GM19438 (cell line): ENCODE data around the gene PER1.

Experiments used
- ATAC-seq: cut with Tn5 transposase; IDR thresholded peaks from one replicate; pipeline ENCODE4 v1.9.1; 2021; ENCODE audit warnings: low read depth; ENCODE audit not compliant: unreplicated experiment

PER1 gene

GRCh38 chr17:8155231-8155995, 3.2 kb upstream of the PER1 start:
- no peak for ATAC-seq

- ATAC-seq: no peak
These were observed 2.5 kb upstream of the PER1 start for GRCh38 chr17:8154608-8155155.

DNA sequence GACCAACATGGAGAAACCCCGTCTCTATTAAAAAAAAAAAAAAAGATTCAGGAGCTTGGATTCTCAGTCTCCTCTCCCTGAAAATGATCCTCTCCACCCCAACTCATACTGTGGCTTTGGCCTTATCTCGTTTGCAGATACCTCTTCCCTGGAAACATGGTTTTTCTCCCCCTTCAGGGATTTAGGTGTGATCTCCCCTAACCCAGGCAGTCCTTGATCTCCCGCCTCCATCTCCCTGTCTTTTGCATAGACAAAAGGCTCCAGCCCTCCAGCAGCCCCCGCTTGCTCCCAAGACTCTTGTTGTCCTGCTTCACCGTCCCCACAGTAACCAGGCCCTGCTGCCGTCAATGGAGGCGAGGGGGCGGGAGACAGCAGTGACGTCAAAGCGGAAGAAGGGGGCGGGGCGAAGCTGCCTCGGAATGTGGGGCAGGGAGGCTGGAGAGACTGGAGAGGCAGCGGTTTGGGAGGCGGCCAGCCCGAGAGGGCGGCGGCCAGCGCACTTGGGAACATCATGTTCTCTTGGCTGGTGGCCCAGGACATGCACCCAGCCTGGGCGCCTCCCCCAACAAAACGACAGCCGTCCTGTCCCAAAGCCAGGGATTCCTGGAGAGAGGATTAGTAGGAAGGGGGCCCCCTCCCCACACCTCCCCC, 1.9 kb upstream of the PER1 start:
- ATAC-seq: no peak

DNA sequence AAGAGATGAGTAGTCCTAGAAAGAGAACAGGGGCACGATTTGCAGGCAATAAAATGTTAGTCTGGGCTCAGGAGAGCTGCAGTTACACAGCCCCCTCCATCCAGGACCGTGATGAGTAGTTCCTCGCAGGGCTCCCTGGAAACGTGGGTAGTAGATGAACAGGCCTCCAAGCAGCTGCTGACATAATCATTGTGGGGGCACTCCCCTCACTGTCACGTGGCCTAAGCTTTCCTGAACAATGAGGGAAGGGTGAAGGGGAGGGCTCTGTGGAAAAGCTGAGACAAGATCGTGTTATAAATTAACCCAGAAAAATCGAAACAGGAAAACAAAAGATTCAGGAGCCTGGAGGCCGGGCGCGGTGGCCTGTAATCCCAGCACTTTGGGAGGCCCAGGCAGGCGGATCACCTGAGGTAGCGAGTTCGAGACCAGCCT, 1.3 kb upstream of the PER1 start:
- no peak for ATAC-seq

DNA sequence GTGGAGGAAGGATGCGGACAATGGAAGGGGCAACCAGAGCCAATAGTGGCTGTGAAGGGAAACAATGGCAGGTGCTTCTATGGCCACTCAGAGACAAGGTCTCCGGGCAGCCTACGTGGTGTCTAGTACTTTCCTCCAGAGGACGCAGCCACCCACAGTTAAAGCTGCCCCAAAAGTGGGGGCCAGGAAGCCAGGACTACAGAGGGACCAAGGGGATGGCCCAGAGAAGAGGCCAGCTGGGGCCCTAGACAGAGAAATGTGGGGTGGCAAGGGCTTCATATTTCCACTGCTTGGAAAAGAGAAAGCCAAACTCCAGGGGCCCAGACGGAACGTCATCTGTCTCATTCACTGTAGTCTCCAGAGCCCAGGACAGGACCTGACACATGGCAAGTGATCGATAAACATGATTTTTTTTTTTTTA, 837 bp upstream of the PER1 start:
- ATAC-seq: no peak

DNA sequence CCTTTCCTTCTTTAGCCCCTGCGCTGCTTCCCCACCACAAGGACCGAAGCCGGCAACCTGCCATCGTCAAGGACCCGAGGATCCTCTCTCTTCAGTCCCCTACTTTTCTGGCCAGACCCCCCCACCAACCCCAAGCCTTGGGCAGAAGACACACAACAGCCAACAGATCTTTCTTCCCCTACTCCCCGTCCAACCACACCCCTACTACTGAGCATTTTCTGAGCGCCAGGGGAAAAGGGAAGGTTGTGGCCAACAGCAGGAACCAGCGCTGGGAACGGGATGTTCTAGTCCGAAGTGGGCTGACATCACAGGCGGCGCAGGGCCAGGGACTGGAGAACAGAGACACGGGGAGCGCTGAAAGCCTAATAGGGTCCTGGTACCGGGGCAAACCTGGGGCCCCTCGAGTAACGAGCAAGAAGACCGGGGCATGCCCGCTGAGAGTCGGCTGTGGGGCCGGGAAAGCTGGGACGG, 528 bp downstream of the PER1 start:
- no peak for ATAC-seq

DNA sequence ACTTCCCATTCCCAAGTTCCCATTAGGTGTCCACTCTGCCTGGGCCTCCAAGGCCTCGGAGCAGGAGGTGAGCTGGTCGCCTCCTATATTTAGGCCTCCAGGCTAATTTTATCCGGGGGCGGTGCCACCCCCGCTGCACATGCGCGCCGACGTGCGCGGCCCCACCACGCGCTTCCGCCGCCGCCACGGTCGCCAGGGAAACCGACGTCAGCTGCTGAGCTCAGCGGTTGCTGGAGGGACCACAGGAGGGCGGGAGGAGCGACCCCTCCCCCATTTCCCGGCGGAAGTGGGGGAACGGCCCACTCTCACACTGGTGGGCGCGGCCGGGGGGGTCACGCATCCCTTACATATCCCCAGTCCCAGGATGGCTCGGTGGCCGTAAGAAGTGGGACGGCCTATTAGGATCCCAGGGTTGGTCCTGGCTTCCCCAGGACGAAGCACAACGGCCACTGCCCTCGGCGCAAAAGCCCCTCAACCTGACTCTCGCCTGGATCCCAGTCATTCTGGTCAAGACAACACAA, 1.0 kb downstream of the PER1 start:
- peak; percentile 44 for ATAC-seq

DNA sequence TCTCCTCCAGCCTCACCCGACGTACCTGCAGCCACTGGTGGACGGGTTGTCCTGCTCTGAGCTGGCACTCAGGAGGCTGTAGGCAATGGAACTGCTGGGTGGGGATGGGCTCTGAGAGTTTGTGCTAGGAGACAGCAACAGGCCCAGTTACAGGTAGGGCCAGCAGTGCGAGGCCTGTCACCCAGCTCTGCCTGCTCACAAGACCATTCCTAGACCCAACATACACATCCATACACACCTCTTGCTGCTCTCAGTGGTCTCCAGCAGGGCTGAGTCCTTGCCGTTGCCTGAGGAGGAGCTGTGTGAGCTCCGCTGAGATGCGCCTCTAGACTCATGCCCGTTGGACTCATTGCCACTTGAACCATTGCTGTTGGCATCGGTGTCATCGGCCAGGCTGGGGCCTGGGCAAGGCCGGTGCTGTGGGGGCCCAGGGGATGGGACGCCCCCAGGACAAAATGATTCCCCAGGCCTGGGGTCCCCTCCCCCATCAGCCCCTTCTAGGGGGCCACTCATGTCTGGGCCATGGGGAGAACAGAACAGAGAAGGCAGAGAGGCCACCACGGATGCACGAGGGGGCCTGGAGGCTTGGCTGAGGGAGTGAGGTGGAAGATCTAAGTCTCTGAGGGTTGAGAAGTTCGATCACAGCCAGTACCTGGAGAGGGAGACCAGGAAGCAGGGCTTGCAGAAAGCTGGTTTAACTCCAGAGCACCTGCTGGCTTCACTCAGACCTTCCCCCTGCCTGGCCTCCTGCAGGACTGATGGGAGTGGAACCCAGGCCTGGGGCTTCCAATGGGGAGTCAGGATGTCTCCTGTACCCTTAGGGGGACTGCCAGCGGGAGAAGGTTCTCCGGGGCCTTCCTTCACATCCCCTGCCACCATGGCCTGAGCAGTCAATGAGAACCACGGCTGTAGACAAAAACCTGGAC, 1.7 kb downstream of the PER1 start:
- ATAC-seq: peak; percentile 5

GRCh38 chr17:8149419-8150193, 2.6 kb downstream of the PER1 start:
- no peak for ATAC-seq

GRCh38 chr17:8148560-8148959, 3.6 kb downstream of the PER1 start:
- ATAC-seq: no peak

DNA sequence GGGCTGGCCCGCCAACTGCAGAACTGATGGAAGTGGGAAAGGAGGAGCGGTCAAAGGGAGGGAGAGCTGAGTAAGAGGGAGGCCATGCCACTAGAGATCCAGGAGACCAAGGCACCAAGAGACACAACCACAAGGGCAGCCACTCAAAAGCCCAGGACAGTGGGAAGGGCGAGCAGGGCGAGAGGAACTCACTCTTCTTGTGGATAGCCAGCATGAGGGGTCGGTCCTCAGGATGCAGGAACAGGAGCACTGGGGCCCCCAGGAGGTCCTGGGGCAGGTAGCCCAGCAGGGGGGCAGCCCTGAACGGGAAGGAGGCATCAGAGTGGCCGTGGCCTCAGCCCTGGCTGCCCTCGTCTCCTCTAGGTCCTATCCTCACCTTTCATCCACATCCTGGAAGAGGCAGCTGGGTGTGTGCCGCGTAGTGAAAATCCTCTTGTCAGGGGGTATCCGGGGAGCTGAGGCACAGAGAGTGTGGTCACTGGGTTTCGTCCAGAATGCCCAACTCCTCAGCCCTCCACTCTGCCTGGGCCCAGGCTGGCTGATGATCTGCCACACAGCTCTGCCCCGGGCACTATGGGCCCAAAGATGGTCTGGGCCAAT, 4.3 kb downstream of the PER1 start:
- ATAC-seq: no peak

DNA sequence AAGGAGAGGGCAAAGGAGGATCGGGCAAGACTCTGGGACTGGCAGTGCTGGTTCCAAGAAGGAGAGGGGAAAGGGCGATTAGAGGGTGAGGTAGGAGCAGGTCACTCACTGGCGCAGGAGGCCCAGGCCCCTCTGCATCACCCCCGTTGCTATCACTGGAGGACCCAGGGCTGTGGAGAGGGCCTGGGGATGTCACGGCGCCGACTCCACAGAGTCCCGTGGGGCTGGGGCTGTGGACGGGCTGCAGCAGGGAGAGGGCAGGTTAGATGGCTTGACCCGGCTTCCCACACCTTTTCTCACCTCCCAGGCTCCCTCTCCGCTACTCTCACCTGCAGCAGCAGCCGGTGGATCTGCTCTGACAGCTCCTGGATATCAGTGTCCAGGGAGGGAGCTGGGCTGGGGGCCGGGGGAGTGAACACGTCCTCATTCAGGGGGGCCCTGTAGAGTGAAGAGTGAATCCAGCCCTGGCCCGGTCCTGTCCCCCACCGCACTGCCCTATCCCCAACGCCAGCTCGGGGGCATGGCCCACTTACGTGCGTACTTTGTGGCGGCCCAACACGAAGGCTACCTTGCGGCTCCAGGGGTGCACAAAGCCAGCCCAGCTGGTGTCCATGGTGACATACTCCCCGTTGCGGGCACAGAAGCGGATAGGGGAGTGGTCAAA, 4.9 kb downstream of the PER1 start:
- no peak for ATAC-seq

DNA sequence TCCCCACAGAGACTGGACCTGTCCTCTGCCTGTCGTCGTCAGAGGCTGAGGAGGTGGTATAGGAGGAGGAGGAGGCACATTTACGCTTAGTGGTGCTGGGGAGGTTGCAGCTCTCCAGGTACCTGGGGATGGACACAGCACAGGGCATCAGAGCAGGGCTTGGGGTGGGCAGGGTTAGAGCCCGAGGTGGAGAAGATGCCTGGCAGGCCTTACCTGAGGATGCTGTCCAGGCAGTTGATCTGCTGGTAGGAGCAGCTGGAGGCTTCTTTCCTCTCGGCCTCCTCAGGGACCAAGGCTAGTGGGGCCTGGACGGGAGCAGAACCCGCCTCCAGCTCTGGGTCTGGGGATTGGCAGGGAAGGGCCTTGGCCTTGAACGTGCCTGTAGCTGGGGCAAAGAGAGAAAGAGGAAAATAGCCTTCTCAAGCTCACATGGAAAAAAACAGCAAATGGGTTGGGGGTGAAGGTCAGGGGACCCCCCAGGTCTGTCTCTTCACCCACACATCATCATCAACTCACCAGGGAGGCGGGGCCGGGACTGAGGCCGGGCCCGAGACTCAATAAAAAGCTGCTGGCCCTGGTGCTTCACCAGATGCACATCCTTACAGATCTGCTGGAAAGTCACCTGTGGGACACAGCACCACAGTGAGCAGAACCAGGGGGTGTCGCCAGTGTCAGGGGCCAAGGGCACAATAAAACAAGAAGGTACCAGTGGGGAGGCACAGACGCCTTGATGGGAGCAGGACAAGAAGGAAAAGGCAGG, 5.6 kb downstream of the PER1 start:
- ATAC-seq: no peak

DNA sequence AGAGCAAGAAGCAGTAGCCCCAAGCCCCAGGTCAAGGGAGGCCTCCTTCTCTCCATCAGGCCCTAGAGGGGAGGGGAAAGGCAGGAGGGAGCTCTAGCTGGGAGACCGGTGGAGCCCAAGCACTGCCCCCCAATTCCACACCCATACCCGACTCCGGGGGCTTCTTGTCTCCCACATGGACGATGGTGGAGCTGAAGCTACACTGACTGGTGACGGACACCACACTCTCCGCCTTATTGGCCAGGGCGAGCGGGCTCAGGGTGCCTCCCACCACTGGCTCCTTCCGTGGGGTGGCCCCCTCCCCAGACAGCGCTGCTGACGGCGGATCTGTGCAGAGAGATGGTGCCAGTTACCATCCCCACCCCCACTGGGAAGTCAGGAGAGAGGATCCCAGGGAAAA, 6.4 kb downstream of the PER1 start:
- ATAC-seq: no peak

GRCh38 chr17:8144401-8145231, 7.6 kb downstream of the PER1 start:
- ATAC-seq: no peak

DNA sequence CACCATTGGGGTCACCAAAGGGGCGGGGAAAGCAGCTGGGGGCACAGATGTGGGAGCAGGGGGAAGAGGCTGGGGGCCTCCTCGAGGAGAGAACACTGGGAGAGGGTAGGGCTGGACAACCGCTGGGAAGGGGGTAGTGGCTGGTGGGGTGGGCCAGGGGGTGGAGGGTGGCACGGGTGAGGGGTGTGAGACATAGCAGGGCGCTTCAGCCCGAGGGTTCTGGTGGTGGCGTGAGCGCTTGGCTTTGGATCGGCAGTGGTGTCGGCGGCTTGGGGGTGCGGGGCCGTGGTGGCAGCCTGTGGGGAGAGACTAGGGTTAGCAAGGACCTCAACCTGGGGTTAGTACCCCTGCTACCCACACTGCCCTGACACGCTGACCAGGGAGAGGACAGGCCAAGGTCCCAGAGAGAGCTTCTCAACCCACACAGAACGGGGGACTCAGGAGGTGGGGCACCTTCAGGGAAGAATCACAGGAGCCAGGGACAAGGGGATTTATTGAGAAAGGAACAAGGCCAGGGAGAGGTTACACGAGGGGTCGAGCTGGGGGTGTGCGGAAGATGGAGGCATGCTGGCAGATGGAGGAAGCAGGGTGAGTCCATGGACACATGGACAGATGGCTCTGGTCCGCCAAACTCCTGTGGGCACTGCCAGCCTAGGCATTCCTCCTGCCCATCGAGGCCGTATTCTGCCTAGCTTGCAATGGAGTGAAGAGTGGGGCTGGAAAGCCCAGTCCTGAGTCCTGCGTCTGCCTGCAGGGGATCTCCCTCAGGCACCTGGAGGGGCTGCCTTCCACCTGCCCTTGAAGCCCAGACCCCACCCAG, 8.4 kb downstream of the PER1 start:
- no peak for ATAC-seq
